ENCODE data around the gene CFHR5.
"Not testable (repeated sequence)": the region's sequence is repeated elsewhere in the genome, so short reads cannot be mapped to it uniquely, and the experiment has no call there.

Gene CFHR5

GRCh38 chr1:196977278-196977677 lies at the start of gene CFHR5:
CFHR5 (plus strand) TSS chr1:196977556; CDS start chr1:196977665, 109 bp downstream.
- in situ Hi-C loops (cut with MboI; ENCODE audit: low sequenced_read_pairs): no loop called here

- in situ Hi-C loops (cut with MboI; ENCODE audit: low sequenced_read_pairs): not testable (repeated sequence)
Observed at GRCh38 chr1:196932853-196933252, 44.5 kb upstream of the CFHR5 start.

- in situ Hi-C loops (cut with MboI; ENCODE audit: low sequenced_read_pairs): no loop called here
Observed at GRCh38 chr1:196933531-196934189, 43.7 kb upstream of the CFHR5 start.

DNA sequence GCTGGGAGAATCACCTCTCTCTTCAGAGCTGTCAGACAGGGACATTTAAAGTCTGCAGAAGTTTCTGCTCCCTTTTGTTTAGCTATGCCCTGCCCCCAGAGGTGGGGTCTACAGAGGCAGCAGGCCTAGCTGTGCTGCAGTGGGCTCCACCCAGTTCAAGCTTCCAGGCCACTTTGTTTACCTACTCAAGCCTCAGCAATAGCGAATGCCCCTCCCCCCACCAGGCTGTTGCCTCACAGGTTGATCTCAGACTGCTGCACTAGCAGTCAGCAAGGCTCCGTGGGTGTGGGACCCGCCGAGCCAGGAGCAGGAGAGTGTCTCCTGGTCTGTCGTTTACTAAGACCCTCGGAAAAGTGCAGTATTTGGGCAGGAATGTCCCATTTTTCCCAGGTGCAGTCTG lies 35.9 kb upstream of the CFHR5 start:
- in situ Hi-C loops (cut with MboI; ENCODE audit: low sequenced_read_pairs): not testable (repeated sequence)

DNA sequence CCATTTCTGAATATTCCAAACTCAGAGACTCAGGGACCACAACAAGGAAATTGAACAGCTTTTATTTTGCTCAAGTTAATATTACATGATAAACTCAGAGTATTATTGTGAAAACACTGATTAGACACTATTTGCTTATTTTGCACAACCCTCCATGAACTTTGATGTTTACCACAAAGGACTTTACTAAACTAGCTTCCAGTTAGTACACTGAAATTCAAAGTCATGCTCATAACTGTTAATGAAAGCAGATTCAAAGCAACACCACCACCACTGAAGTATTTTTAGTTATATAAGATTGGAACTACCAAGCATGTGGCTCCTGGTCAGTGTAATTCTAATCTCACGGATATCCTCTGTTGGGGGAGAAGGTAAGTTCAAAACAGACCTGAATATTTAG lies 33.8 kb upstream of the CFHR5 start, which contains the start of gene CFHR2:
Gene CFHR2, plus strand, starts transcription at position 171 of the 400 bp plus-strand sequence. Its CDS starts 143 bp downstream, at position 314.
- in situ Hi-C loops (cut with MboI; ENCODE audit: low sequenced_read_pairs): not testable (repeated sequence)

DNA sequence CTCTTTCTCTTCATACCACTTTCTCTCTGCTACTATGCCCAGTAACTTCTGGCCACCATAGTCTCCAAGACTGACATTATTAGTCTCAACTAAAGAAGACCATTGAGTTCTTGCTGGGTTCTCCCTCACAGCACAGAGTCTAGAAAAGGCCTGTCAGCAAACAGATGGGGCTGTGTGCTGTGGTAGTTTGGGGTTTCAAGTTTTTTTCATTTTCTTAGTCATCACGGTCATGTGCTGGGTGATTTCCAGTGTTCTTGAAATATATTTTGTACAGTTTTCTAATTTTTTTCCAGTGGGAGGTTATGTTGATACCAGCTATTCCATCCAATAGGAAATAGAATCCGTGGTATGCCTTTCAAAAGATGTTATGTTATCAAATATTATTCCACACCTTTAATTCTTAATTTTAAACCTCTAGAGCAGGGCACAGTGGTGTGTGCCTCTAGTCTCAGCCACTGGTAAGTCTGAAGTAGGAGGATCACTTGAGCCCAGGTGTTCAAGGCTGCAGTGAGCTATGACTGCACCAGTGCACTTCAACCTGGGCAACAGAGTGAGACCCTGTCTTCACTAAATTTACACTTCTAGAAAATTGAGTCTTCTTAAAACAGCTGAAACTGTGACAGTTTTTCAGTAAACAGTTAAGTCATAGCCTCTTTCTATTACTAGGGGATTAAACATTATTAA lies 25.5 kb upstream of the CFHR5 start:
- in situ Hi-C loops (cut with MboI; ENCODE audit: low sequenced_read_pairs): no loop called here

DNA sequence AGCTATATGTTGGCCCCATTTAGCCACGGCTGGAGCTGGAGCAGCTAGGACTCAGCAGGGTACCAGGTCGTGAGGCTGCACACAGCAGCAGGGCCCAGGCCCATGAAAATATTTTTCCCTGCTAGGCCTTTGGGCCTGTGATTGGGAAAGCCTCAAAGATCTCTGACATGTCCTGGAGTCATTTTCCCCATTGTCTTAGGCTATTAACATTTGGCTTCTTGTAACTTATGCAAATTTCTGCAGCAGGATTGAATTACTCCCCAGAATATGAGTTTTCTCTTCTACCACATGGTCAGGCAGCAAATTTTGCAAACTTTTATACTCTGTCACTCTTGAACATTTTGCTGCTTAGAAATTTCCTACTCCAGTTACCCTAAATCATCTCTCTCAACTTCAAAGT lies 22.6 kb upstream of the CFHR5 start:
- in situ Hi-C loops (cut with MboI; ENCODE audit: low sequenced_read_pairs): no loop called here

- in situ Hi-C loops (cut with MboI; ENCODE audit: low sequenced_read_pairs): no loop called here
Observed at GRCh38 chr1:196955926-196956325, 21.4 kb upstream of the CFHR5 start.

GRCh38 chr1:196960854-196961253 lies 16.5 kb upstream of the CFHR5 start:
- in situ Hi-C loops (cut with MboI; ENCODE audit: low sequenced_read_pairs): no loop called here

GRCh38 chr1:196970182-196970581 lies 7.2 kb upstream of the CFHR5 start:
- in situ Hi-C loops (cut with MboI; ENCODE audit: low sequenced_read_pairs): no loop called here

DNA sequence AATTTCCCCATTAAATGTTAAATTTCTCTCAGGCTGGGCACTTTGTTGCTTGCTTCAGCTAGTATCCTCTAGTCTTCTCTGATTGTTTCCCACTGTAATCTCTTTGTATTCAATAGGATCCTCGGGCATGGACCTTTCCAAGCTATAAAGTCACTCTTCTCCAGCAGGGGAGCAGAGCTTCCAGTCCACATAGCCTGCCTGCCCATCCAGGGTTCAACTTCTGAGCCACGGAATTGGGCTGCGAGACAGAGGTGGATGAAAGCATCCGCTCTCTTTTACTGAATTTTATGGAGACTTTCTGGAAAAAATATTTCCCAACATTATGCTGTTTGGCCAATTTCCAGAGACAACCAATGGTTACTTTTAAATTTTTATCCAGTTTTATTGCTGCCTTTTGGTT lies 1.1 kb upstream of the CFHR5 start:
- in situ Hi-C loops (cut with MboI; ENCODE audit: low sequenced_read_pairs): no loop called here

DNA sequence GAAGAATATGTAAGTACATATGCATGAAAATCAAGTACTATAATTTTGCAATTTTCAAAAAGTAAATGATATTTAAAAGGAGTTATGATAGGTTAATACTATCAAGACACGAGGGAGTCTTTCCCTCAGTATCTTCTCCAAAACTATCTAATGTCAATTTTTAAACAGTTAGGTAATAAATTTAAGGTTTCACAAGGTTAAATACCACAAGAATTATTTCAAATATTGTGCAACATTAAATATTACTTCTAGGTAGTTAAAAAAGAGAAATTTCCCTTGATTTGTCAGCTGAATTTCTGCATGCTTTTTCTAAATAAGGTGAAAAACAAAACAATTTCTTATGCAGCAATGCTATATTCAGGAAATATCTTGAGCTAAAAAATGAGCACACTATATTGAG lies 3.5 kb downstream of the CFHR5 start:
- in situ Hi-C loops (cut with MboI; ENCODE audit: low sequenced_read_pairs): no loop called here

- in situ Hi-C loops (cut with MboI; ENCODE audit: low sequenced_read_pairs): not testable (repeated sequence)
Observed at GRCh38 chr1:196982247-196982646, 4.9 kb downstream of the CFHR5 start.

DNA sequence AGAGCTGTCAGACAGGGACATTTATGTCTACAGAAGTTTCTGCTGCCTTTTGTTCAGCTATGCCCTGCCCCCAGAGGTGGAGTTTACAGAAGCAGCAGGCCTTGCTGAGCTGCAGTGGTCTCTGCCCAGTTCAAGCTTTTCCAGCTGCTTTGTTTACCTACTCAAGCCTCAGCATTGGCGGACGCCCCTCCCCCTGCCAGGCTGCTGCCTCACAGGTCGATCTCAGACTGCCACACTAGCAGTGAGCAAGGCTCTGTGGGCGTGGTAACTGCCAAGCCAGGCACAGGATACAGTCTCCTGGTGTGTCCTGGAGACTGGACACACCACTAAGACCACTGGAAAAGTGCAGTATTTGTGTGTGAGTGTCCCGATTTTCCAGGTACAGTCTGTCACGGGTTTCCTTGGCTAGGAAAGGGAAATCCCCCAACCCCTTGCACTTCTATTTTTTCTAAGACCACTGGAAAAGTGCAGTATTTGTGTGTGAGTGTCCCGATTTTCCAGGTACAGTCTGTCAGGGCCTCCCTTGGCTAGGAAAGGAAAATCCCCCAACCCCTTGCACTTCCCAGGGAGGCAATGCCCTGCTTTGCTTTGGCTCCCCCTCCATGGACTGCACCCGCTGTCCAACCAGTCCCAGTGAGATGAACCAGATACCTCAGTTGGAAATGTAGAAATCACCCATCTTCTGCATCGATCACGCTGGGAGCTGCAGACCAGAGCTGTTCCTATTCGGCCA lies 14.7 kb downstream of the CFHR5 start:
- in situ Hi-C loops (cut with MboI; ENCODE audit: low sequenced_read_pairs): not testable (repeated sequence)

DNA sequence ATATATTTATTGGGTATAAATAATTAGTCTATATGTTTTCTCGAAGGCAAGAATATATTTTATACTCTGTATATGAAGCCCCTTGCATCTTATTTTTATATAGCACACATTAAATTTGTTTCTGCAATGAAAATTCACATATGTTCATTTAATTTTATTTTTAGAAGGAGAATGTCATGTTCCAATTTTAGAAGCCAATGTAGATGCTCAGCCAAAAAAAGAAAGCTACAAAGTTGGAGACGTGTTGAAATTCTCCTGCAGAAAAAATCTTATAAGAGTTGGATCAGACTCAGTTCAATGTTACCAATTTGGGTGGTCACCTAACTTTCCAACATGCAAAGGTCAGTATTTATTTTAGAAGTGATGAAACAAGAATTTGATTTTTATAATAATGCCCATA lies 16.6 kb downstream of the CFHR5 start:
- in situ Hi-C loops (cut with MboI; ENCODE audit: low sequenced_read_pairs): no loop called here

GRCh38 chr1:196997423-196997822 lies 20.1 kb downstream of the CFHR5 start:
- in situ Hi-C loops (cut with MboI; ENCODE audit: low sequenced_read_pairs): no loop called here

DNA sequence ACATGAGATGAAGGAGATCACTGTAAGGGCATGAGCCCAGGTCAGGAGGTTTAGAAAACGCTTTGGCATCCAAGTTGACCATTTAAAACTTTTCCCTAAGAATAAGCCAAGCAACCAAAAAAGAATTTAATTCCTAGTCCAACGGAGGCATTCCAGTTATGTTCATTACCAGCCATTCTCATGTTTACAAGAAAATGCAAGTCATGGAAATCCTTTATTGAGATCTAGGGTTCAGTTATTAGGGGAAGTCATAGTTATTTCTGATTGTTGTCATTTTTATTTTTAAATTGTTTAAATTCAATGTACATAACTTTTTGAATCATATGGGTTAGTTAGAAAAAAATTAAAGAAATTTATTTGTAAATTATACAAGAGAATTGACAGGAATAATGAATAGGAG lies 24.5 kb downstream of the CFHR5 start:
- in situ Hi-C loops (cut with MboI; ENCODE audit: low sequenced_read_pairs): no loop called here

GRCh38 chr1:197003132-197003531 lies 25.8 kb downstream of the CFHR5 start:
- in situ Hi-C loops (cut with MboI; ENCODE audit: low sequenced_read_pairs): no loop called here

- in situ Hi-C loops (cut with MboI; ENCODE audit: low sequenced_read_pairs): no loop called here
Observed at GRCh38 chr1:197008861-197009260, 31.5 kb downstream of the CFHR5 start.

DNA sequence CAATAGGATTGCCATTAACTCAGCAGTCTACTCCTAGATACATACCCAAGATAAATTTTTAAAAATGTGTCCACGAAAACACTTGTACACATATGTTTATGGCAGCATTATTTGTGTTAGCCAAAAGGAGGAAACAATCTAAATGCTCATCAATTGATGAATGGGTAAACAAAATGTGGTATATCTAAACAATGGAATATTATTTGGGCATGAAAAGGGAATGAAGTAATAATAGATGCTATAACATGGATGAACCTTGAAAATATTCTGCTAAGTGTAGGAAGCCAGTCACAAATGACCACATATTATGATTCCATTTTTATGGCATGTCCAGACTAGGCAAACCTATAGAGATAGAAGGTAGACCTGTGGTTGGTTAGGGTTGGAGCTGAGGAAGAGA lies 34.3 kb downstream of the CFHR5 start:
- in situ Hi-C loops (cut with MboI; ENCODE audit: low sequenced_read_pairs): no loop called here

GRCh38 chr1:197013234-197013633 lies 35.9 kb downstream of the CFHR5 start:
- in situ Hi-C loops (cut with MboI; ENCODE audit: low sequenced_read_pairs): no loop called here

DNA sequence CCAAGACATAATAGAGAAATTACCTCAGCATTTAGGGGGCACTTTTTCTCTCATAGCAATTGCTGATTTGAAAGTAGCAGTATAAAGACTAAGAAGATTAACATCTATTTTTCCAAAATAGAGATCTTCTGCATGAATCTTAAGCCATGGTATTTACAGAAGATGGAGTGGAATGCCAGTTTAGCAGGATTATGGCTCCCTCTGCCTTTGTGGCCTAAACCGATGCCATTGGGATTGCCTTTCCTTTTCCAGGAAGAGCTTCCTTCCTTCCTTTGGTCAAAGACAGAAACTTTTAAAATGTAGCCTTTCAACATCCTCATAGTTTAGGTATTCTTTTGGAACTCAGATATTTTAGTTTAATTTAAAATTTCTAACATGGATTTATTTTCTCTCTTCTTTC lies 39.4 kb downstream of the CFHR5 start:
- in situ Hi-C loops (cut with MboI; ENCODE audit: low sequenced_read_pairs): no loop called here

All from HL-60/S4 treated with phorbol 12-myristate 13-acetate at 8.2 ng/mL for 4 days and 3 days (cell line).